Stomach smooth muscle (tissue), 2 donors: ENCODE data around the gene OXA1L.
"Not testable (repeated sequence)": the region's sequence is repeated elsewhere in the genome, so short reads cannot be mapped to it uniquely, and the experiment has no call there.

Source experiments
- H3K27ac ChIP-seq: one replicate; pipeline ENCODE4 v1.7.0; 2013; ENCODE audit warnings: mild to moderate bottlenecking, low read length, inconsistent platforms
- H3K27me3 ChIP-seq, 2 donors: one replicate each; pipeline ENCODE4 v1.7.0; 2013; ENCODE audit warnings: low read length in 2 of 2; ENCODE audit not compliant: insufficient read depth in 2 of 2, control insufficient read depth in 1 of 2
- H3K36me3 ChIP-seq, 2 donors: one replicate each; pipeline ENCODE4 v1.7.0; 2013; ENCODE audit warnings: low read length in 2 of 2; ENCODE audit not compliant: control insufficient read depth in 2 of 2, insufficient read depth in 2 of 2
- H3K4me1 ChIP-seq: one replicate; pipeline ENCODE4 v1.7.0; 2013; ENCODE audit warnings: low read length; ENCODE audit not compliant: control insufficient read depth, insufficient read depth
- H3K4me3 ChIP-seq, 2 donors: one replicate each; pipeline ENCODE4 v1.7.0; 2013; ENCODE audit warnings: low read length in 2 of 2
- H3K9ac ChIP-seq, 2 donors: one replicate each; pipeline ENCODE4 v1.7.0; 2013; ENCODE audit warnings: low read length in 2 of 2, mild to moderate bottlenecking in 1 of 2
- H3K9me3 ChIP-seq, 2 donors: one replicate each; pipeline ENCODE4 v1.7.0; 2013; ENCODE audit warnings: low read length in 2 of 2; ENCODE audit not compliant: control insufficient read depth in 2 of 2
- donor health status: healthy.
- donor health status: Pancreatic carcinoma.

Gene OXA1L

GRCh38 chr14:22780105-22780679, 13.7 kb downstream of the OXA1L start:
- Histone ChIP-seq H3K9me3 (no peaks in the 10 kb centered on the region), H3K27ac (no peak overlapping the region), H3K27me3 (no peaks in the 10 kb centered on the region), H3K36me3 (peaks cover 0 to 2% of the 10 kb centered on the region in 2 donors), H3K4me1 (no peaks in the 10 kb centered on the region), H3K9ac (no peak overlapping the region), H3K4me3 (no peak overlapping the region)

GRCh38 chr14:22780941-22781300, 14.4 kb downstream of the OXA1L start:
- Histone ChIP-seq H3K4me3 (no peak overlapping the region), H3K9ac (no peak overlapping the region), H3K9me3 (no peaks in the 10 kb centered on the region), H3K4me1 (no peaks in the 10 kb centered on the region), H3K27me3 (no peaks in the 10 kb centered on the region), H3K36me3 (no peaks in the 10 kb centered on the region), H3K27ac (no peak overlapping the region)

GRCh38 chr14:22781301-22781991, 15.0 kb downstream of the OXA1L start:
- no peaks in the 10 kb centered on the region for H3K9me3 ChIP-seq
- H3K27ac ChIP-seq = no peak overlapping the region
- no peaks in the 10 kb centered on the region for H3K36me3 ChIP-seq
- no peaks in the 10 kb centered on the region for H3K4me1 ChIP-seq
- no peak overlapping the region for H3K9ac ChIP-seq
- H3K27me3 ChIP-seq = no peaks in the 10 kb centered on the region
- H3K4me3 ChIP-seq = no peak overlapping the region

GRCh38 chr14:22786685-22787084, 20.2 kb downstream of the OXA1L start:
- no peaks in the 10 kb centered on the region for H3K4me1 ChIP-seq
- no peak overlapping the region for H3K27ac ChIP-seq

GRCh38 chr14:22791301-22791700, 24.8 kb downstream of the OXA1L start:
- H3K4me3 ChIP-seq = no peak overlapping the region
- no peaks in the 10 kb centered on the region for H3K9me3 ChIP-seq
- H3K27ac ChIP-seq = no peak overlapping the region
- H3K9ac ChIP-seq = no peak overlapping the region
- no peaks in the 10 kb centered on the region for H3K27me3 ChIP-seq
- no peaks in the 10 kb centered on the region for H3K4me1 ChIP-seq
- no peaks in the 10 kb centered on the region for H3K36me3 ChIP-seq

More at GRCh38 chr14:22786685-22787084, 20.2 kb downstream of the OXA1L start:
- no peaks in the 10 kb centered on the region for H3K27me3 ChIP-seq
- H3K9me3 ChIP-seq = no peaks in the 10 kb centered on the region
- no peak overlapping the region for H3K9ac ChIP-seq
- H3K4me3 ChIP-seq = no peak overlapping the region
- no peaks in the 10 kb centered on the region for H3K36me3 ChIP-seq

- Histone ChIP-seq H3K4me3 (no peak overlapping the region), H3K36me3 (no peaks in the 10 kb centered on the region), H3K27ac (no peak overlapping the region), H3K27me3 (no peaks in the 10 kb centered on the region), H3K9ac (no peak overlapping the region), H3K9me3 (no peaks in the 10 kb centered on the region), H3K4me1 (no peaks in the 10 kb centered on the region)
Observed at GRCh38 chr14:22792158-22792557, 25.7 kb downstream of the OXA1L start.

- not testable (repeated sequence) for H3K4me3 ChIP-seq, H3K36me3 ChIP-seq, H3K9ac ChIP-seq, H3K9me3 ChIP-seq, H3K27me3 ChIP-seq, H3K4me1 ChIP-seq, H3K27ac ChIP-seq
Observed at GRCh38 chr14:22793550-22793949, 27.1 kb downstream of the OXA1L start.

GRCh38 chr14:22793976-22794375, 27.5 kb downstream of the OXA1L start:
- Histone ChIP-seq H3K9ac (no peak overlapping the region), H3K27me3 (no peaks in the 10 kb centered on the region), H3K4me1 (no peaks in the 10 kb centered on the region), H3K36me3 (no peaks in the 10 kb centered on the region), H3K9me3 (no peaks in the 10 kb centered on the region), H3K4me3 (no peak overlapping the region), H3K27ac (no peak overlapping the region)

- H3K4me3 ChIP-seq = no peak overlapping the region
Observed at GRCh38 chr14:22794551-22794951, 28.1 kb downstream of the OXA1L start.

GRCh38 chr14:22796087-22796707, 29.7 kb downstream of the OXA1L start:
- Histone ChIP-seq H3K9ac (no peak overlapping the region), H3K36me3 (no peaks in the 10 kb centered on the region), H3K4me1 (no peaks in the 10 kb centered on the region), H3K27me3 (no peaks in the 10 kb centered on the region), H3K4me3 (no peak overlapping the region), H3K9me3 (no peaks in the 10 kb centered on the region), H3K27ac (no peak overlapping the region)

More at GRCh38 chr14:22794551-22794951, 28.1 kb downstream of the OXA1L start:
- Histone ChIP-seq H3K9me3 (no peaks in the 10 kb centered on the region), H3K27me3 (no peaks in the 10 kb centered on the region), H3K9ac (no peak overlapping the region), H3K4me1 (no peaks in the 10 kb centered on the region), H3K36me3 (no peaks in the 10 kb centered on the region), H3K27ac (no peak overlapping the region)
